ENCODE measurements around the gene POLE2.
"Not testable (repeated sequence)": the region's sequence is repeated elsewhere in the genome, so short reads cannot be mapped to it uniquely, and the experiment has no call there.

The POLE2 gene

GRCh38 chr14:49659526-49660455 lies 28.2 kb downstream of the POLE2 start:
- DNase-seq (ENCODE audit: low spot score) = no peak

- DNase-seq (ENCODE audit: low spot score) = not testable (repeated sequence)
These were observed 30.5 kb downstream of the POLE2 start for GRCh38 chr14:49657500-49657899.

GRCh38 chr14:49654511-49654910 lies 33.5 kb downstream of the POLE2 start:
- no peak for DNase-seq (ENCODE audit: low spot score)

DNA sequence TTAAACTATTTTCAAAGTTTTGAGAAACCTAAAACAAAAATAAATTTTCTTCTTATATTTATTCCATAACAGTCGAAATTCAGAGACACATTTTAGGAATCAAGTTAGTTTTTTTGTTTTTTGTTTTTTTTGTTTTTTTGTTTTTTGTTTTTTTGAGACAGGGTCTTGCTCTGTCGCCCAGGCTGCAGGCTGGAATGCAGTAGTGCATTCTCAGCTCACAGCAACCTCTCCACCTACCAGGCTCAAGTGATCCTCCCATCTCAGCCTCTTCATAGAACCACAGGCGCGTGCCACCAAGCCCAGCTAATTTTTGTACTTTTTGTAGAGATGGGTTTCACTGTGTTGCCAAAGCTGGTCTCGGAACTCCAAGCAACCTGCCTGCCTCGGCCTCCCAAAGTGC lies 34.5 kb downstream of the POLE2 start:
- no peak for DNase-seq (ENCODE audit: low spot score)

GRCh38 chr14:49642163-49642562 lies 45.9 kb downstream of the POLE2 start:
- DNase-seq (ENCODE audit: low spot score) = no peak

GRCh38 chr14:49641697-49642129 lies 46.3 kb downstream of the POLE2 start:
- no peak for DNase-seq (ENCODE audit: low spot score)

- DNase-seq (ENCODE audit: low spot score) = no peak
These were observed 47.2 kb downstream of the POLE2 start for GRCh38 chr14:49640540-49641417.

DNA sequence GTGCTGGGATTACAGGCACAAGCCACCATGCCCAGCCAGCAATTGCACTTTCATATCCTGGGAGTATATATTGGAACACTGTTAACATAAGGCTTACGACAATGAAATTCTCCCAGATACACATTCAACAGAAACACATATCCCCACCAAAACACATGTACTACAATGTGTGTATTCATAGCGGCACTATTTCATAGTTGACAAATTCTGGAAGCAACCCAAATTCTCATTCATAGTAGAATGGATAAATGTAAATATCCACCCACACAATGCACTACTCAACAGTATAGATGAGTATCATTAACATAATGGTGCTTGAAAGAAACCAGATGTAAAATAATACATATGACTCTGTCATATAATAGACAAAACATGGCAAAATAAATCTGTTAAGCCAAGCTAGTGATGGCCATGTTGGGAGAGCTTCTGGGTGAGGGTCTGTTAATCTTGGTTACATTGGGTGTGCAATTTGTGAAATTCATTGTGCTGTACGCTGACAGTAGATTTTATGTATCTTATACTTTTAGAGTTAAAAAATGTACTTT lies 50.4 kb downstream of the POLE2 start:
- no peak for DNase-seq (ENCODE audit: low spot score)

GRCh38 chr14:49636866-49637265 lies 51.1 kb downstream of the POLE2 start:
- DNase-seq (ENCODE audit: low spot score) = no peak

- peak; percentile 41 for DNase-seq (ENCODE audit: low spot score)
These were observed 53.3 kb downstream of the POLE2 start, which contains the start of gene DNAAF2 for GRCh38 chr14:49634547-49635334. Gene DNAAF2 (minus strand): TSS chr14:49635244. CDS start chr14:49635149, 95 bp downstream.

DNA sequence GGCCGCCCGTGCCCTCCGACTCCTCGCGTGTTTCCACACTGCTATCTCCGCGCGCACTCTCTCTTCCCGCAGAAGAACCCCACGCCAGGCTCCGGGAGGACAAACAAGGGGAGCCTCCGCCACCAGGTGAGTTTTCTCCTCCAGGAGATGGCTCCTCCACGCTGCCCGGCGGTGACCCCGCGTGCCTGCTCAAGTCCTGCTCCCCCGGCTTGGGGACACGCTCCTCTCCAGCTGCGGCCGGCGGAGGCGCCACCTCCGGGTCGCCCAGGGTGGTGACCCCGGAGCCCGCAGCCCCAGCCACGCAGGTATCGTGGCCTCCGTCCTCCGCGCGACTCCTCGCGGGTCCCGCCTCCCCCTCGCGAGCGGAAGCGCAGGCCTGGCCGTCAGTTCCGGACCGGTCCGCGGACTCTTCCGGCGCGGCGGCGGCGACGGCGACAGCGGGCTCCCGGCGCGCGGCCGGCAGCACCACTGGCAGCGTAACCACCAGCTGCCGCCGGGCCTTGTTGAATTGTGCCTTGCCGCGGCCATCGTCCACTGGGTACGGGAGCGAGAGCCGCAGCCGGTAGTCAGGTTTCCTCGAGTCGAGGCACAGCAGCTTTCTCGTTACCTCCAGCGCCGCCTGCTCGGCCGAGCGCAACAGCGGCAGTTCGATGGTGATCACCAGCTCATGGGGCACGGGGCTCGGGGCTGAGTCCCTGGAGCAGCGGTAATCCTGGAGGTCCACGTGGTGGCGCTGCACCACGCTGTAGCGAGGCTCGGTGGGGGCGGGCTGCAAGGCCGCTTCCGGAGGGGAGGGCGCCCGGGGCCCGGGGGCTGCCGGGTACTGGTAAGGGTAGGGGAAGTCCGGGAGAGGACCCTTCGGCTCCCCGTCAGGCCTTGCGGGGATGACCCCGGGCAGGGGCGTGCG lies 54.1 kb downstream of the POLE2 start:
- DNase-seq (ENCODE audit: low spot score) = peak; percentile 95

DNA sequence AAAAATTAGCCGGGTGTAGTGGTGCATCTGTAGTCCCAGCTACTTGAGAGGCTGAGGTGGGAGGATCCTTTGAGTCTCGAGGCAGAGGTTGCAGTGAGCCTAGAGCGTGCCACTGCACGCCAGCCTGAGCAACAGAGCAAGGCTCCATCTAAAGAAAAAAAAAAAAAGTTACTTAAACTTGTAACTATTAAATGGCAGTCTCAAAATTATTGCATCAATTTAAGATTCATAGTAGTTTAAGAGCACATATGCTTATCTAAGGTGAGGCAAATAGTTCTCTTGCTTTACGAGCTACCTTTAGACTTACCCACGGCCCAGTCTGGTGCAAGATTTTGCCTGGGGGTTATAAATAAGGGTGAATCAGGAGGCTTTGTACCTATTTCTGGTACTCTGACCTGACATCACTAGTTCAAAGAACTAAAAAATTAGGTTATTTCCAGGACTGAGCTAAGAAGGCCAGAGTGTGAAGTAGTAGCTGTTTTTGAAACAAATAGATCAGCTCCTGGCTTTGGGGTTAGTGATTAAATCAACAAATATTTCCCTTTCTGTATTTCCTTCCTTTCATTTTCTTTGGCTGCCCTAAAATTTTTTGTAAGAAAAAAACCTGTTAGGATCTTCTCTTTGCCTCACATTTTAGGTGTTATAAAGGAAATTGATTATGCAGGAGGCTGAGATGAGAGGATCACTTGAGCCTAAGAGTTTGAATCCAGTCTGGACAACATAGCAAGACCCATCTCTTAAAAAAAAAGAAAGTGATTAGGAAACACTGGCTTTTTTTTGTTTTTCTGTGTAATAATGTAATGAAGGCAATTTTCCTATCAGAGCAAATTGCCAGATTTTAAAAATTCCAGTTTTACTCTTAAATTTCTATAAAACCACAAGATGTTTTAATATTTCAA lies 63.8 kb downstream of the POLE2 start:
- DNase-seq (ENCODE audit: low spot score) = no peak

DNA sequence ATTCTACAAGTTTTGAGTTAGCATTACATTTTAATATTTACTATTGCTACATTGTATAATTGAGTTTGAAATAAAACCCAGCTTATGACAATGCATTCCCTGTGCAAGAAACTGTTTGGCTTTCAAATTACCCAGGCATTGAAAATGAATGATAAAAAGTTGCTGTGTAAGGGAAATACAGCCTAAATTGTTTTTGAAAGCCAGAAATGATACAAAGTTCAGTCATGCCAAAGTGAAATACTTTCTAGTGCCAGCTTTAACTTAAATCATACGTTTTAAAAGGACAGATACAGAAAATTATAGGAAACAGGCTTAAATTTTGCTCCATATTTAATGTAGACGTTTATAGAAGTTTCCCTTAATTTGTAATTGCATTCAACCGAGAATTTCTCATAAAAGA lies 64.6 kb downstream of the POLE2 start:
- DNase-seq (ENCODE audit: low spot score) = no peak

DNA sequence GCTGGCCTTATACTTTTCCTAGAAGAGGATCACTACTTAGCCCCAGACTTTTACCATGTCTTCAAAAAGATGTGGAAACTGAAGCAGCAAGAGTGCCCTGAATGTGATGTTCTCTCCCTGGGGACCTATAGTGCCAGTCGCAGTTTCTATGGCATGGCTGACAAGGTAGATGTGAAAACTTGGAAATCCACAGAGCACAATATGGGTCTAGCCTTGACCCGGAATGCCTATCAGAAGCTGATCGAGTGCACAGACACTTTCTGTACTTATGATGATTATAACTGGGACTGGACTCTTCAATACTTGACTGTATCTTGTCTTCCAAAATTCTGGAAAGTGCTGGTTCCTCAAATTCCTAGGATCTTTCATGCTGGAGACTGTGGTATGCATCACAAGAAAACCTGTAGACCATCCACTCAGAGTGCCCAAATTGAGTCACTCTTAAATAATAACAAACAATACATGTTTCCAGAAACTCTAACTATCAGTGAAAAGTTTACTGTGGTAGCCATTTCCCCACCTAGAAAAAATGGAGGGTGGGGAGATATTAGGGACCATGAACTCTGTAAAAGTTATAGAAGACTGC lies 65.9 kb downstream of the POLE2 start:
- no peak for DNase-seq (ENCODE audit: low spot score)

- DNase-seq (ENCODE audit: low spot score) = peak; percentile 52
These were observed 66.7 kb downstream of the POLE2 start for GRCh38 chr14:49621114-49621881.

- peak; percentile 98 for DNase-seq (ENCODE audit: low spot score)
These were observed 67.6 kb downstream of the POLE2 start, which contains the start of the genes MGAT2 and RPL36AL for GRCh38 chr14:49620182-49621113. Gene MGAT2 (plus strand): TSS chr14:49620799. CDS start chr14:49621269, 470 bp downstream. Gene RPL36AL (minus strand): TSS chr14:49620626. CDS start chr14:49619104, 1,522 bp downstream.

GRCh38 chr14:49619730-49620129 lies 68.3 kb downstream of the POLE2 start:
- no peak for DNase-seq (ENCODE audit: low spot score)

All from putamen (tissue), 1 donor.